ENCODE data around the gene NFASC.
A peak's percentile ranks its signal among the peaks of the same experiment; 100 is the strongest.

NFASC gene

DNA sequence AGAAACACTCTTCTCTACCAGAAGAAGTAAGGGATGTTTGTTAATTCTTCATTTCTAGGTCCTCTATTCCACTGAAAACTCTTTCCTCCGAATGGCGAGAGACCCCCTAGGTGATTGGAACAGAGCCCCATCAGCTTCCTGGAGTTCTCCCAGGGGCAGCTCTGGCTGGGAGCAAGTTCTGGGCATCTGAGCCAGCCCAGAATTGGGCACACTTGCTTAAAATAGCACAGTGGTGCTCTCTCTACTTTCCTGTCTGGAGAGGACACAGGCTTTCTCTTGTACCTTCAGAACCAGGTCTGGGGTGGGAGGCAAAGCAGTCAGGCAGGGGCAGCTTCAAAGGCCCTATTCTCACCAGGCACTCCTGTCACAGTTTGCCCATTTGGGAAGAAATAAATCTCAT lies 89.2 kb downstream of the NFASC start:
- DNase-seq (ENCODE audit: low read depth), result no peak

DNA sequence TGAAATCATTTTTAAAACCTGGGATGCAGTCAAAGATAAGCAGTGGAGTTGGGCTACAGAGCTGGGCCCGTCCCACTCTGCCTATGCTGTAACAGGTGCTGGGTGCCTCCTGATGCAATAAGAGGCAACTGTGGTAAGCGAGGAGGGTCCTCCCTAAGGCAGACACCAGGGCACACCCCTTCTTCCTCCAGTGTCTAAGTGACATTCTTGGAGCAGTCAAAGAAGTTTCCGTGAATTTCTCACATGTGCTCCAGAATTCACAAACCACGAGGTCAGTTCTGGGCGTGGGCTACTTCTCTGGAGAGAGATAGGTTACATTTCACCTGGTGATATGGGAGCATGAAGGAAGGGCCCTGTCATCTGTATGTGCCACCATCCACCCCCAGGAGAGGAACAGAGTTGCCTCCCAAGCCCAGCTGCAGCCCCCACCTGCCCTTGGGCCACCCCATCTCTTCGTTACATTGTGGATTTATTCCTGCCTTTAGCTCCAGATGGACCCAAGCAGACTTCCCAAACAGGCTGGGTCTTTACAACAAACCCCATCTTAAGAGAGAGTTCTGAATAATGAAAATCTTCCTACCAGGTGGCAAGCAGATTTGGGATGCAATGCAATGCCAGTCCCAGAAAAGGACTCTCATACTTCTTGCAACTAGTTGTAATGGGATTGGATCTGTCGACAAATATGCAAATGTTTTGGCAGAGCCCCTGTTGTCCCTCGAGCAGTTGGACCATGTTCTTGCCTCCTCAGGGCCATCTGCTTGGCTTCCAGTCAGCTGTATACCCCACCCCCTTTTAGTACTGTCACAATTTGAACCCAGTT lies 89.9 kb downstream of the NFASC start:
- no peak for DNase-seq (ENCODE audit: low read depth)

DNA sequence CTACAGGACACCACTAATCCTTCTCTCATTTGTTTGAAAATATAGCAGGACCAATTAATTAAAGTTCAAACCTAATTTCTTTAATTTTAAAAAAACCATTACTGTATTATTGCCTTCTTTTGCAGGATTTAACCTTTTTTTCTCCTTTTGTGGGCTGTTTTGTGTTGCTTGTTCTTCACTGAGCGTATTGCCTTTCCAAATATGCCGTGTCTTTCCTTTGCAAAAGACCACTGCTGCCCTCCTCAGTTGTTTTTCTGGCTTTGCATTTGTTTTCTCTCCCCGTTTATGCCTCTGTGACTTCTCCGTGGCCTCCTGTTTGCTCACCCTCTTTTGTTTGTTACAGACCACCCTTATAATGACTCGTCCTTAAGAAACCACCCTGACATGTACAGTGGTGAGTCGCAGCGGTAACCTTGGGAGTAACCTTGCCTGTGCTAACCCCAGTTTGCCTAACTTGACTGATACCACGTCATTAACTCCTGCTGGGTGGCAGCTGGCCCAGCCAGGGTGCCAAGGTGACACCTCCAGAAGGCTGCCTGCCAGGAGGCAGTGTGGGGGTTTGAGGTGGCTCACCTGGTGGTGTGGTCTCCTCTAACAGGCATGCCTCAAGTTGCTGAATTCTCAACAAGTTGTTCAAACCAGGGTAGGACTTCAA lies 91.2 kb downstream of the NFASC start:
- DNase-seq (ENCODE audit: low read depth), result no peak

DNA sequence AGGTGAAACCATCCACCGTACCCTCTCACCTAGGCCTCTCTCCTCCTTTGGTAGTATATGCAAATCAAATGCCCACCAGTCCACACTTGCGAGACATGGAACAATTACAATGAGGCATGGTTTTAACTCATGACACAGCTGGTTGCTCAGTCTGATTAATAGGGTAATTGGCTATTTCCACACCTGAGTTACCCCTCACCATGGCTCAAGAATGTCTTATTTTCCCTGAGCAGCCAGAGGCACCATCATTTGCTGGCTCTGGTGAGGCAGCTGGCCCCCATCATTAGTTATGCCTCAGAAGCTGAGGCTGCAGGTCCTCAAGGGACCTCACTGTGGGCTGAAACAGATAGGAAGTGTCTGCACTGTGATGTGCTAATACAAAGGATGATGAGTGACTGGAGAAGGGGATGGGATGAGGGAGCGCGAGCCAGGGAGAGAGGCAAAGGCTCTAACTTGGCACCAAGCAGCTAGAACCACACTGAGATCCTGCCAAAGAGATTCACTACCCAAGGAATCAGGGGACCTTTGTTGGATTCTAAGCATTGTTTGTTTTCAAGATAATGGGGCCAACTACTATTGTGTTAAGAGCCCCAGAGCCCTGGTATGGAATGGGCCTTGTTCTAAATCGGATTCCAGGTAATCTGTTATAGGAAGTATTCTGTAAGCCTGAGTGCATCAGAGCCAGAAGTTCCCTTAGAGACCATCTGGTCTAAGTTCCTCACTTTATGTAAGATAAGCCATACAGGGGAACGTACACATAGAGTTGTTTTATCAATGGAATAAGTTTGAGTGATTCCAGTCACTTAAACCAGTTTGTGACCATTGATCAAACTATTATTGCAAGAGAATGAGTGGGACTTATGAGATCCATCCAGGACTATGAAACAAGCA lies 92.3 kb downstream of the NFASC start:
- DNase-seq (ENCODE audit: low read depth), result no peak

DNA sequence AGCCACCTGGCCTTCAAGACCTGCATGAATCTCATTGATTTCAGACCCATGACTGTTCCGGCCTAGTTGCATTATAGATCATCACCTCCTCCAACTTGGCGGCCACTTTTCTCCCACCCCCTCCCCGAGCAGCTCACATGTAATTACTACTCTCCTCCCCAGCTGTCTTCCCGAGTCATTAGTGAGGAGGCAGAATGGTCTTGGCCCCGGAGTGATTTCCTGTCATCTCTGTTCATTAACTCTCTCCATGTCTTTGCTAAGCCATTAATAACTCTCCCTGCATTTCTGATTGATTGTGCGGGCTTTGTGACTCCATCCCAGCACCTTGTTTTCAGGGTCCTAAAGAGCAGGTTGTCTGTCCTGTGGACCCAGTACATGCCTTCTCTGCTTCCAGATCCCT lies 96.8 kb downstream of the NFASC start:
- no peak for DNase-seq (ENCODE audit: low read depth)

DNA sequence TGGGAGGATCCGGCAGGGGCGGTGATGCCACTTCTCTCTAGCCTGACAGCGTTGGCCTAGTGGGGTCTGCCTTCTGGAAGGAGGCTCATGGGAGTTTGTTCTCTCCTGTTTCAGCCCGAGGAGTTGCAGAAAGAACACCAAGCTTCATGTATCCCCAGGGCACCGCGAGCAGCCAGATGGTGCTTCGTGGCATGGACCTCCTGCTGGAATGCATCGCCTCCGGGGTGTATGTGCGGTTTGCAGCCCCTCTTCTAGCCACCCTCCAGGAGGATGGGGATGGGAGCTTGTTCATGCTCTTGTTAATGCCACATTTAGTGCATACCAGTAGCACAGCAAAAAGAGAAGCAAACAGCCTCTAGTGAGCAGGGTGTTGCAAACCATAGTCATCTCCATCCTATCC lies 97.5 kb downstream of the NFASC start:
- DNase-seq (ENCODE audit: low read depth), result no peak

DNA sequence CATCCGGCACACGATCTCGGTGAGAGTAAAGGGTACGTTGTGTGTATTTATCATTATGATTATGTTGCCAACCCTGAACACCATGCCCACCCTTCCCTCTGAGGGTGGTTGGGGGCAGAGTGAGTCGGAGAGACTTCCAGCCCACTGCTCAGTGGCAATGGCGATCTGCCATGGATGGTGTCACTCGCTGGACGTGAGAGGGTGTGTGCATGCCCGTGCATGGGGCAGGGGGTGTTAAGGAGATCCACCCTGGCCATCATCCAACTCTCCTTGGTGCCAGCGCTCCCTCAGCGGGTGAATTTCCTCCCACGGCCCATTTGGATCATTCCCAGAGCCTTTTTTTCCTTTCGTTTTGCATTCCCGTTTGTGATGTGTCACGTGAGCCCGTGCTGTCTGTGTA lies 98.3 kb downstream of the NFASC start:
- no peak for DNase-seq (ENCODE audit: low read depth)

DNA sequence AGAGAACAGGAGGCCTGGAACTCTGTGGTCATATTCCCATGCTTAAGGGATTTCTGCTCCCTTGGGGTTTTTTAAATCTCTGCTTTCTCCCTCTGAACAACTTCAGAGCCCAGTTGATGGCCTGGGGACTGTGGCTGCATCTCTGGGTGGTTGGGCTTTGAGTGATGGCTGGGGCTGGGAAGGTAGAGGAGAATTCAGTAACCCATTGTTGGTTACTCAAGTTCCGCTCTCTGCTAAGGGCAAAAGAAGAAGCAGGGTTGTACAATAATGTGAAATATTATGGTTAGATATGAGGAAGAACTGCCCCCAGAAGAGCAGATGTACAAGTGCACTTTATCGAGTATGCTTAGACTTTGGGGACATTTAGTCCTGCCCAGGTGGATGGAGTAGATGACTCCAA lies 100.3 kb downstream of the NFASC start:
- no peak for DNase-seq (ENCODE audit: low read depth)

DNA sequence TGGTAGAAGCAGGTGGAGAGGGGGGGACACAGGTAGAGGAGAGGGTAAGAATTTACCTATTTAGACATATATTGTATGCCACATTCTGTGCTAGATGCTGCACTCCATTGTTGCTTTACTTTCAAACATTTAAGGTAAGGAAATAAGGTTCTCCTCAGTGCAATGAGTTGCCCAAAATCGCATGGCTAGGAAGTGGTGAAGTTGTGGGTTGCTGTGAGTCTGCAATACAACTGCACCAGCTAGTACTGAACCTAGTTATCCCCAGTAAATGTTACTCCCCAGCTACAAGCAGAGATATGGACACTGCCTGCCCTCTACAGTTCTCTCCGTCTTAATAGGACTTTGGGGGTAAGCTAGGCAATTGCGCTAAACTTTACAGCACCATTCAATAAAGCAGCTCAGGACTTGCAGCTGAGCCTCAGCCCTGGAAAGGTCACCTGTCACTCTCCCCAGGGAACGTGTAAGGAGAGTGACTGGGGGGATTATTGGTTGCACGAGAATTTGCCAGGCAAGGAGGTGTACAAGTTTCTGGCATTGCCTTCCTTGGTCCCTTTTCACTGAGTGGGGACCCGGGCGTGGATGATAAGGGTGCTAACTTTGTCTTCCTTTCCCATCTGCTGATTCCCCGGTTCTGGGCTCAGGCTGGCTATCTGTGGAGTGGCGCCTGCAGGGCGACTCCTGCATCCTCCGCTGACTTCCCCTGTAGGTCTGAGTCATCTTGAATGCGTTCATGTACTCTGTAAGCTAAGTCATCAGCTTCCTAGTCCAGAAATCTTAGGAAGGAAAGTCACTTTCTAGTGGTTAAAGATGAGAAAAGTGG lies 101.1 kb downstream of the NFASC start:
- no peak for DNase-seq (ENCODE audit: low read depth)

DNA sequence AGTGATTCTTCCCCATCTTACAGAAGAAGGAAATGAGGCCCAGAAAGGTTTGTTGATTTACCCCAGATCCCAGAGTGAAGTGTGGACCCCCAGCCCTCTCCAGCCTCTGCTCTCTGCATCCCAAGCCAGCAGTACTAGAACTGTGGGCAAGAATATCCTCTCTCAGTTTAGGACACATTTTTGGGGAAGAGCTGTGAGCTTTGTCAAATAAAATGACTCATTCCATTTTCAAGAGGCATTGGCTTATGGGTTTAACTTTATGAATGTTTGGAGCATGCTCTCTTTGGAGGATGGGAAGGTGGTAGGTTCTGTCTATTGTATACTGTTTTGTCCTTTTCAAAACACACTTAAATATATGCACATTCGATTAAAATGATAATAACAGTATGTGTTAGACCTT lies 101.8 kb downstream of the NFASC start:
- no peak for DNase-seq (ENCODE audit: low read depth)

DNA sequence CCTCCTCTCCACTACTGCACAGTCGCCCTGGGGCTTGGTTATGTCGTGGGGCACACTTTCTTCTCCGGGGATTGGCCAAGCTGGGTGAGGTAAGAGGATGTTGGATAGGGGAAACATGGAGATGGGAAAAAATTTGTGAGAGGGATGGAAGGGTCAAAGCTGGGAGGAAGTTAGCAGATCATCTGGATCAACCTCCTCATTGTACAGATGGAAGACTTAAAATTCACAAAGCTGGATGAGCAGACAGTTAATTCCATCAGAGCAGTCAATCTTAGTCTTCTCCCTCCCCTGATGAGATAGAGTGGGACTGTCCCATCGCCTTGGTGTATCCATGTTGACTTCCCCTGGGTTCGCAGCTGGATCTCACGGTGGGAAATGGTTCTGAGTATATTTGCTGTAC lies 102.8 kb downstream of the NFASC start:
- DNase-seq (ENCODE audit: low read depth), result no peak

DNA sequence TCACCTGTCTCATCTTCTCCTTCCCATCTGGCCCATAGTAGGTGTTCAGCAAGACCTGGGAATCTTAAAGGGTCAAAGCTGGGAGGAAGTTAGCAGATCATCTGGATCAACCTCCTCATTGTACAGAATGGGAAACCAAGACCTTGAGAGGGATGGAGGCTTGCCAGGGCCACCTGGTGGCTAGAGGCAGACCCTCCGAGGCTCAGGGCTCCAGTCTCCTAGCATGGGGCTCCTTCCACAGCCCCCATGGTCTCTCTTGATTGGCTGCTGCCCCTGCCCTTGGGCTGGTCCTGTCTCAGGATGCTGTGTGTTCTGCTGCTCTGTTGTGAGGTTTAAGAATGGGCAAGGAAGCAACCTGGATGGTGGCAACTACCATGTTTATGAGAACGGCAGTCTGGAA lies 103.7 kb downstream of the NFASC start:
- DNase-seq (ENCODE audit: low read depth), result no peak

DNA sequence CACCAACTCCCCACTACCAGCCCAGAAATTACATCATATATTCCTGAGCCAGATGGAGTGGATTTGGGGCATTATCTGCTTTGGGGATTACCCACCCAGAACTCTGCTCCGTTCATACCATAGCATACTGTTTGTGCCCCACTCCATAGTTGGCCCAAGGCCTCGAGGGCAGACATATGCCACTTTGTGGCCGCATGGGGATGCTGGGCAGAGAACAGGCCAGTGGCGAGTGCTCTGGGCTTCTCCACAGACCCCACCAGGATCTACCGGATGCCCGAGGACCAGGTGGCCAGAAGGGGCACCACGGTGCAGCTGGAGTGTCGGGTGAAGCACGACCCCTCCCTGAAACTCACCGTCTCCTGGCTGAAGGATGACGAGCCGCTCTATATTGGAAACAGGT lies 104.4 kb downstream of the NFASC start:
- DNase-seq (ENCODE audit: low read depth), result no peak

DNA sequence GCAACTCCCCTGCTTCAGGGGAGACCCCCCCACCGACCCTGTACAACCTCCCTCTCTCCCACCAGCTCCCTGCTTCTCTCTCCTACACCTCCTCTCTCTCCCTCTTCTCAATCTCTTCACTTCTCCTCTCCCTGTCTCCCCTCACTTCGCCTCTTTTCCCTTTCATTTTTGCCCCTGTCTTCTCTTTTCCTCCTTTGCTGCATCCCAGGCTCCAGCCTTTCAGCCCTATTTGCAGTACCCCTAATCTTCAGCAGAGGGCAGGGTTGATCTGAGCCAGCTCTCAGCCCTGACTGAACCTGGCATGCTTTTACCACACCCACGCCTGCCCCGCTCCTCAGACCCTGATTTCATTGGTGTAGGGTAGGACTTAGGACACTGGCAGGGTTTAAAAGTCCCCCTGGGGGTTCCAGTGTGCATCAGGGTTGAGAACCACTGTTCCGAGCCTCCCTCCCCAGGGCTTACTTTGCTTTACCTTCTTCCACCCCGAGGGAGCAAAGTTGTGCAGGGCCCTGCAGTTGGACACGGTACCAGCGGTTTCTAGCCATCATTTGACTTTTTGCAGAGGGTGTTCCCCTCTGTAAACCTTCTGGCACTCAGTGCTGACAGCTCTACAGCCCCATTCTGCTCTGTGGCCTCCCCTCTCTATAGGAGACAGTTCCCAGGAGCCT lies 105.0 kb downstream of the NFASC start:
- peak; percentile 41 for DNase-seq (ENCODE audit: low read depth)

DNA sequence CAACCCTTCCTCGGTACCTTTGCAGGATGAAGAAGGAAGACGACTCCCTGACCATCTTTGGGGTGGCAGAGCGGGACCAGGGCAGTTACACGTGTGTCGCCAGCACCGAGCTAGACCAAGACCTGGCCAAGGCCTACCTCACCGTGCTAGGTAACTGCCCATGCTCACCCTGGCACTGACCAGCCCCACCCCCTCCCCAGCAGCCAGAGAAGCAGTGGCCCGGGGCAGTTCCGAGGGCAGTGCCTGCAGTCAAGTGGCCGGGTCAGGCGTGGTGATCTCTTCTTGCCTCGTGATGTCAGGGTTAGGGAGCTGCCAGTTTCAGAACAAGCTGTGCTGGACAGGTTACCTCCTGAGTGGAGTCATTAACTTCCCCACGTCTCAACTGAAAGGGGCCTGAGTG lies 106.0 kb downstream of the NFASC start:
- no peak for DNase-seq (ENCODE audit: low read depth)

DNA sequence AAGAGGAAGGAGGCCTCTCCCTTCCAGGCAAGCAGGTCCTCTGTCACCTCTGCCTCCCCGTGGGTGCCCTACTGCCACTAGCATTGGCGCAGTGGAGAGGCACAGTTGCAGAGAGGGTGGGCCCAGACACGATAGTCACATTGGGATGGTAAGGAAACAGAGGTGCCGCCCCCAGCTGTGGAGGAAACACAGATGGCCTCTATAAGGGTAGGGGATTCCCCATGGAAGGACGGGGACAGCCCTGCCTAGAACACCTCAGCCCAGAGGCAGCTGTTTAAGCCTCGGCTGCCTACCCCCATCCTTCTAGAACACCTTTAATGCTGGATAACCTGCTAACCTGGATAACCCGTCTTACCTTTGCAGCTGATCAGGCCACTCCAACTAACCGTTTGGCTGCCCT lies 106.7 kb downstream of the NFASC start:
- no peak for DNase-seq (ENCODE audit: low read depth)

DNA sequence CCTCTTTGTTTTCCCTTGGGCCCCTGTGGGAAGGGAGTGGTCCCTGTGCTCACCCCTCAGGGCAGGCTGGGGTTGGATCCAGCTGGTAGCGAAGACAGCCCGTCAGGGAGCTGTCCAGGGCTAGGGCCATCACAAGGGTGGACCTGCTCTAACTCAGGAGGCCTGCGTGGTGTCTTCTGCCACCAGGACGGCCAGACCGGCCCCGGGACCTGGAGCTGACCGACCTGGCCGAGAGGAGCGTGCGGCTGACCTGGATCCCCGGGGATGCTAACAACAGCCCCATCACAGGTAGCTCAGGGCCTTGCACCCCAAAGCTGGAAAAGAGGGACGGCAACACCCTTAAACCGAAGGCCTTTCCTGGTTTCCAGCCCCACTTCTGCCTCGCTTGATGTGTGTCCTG lies 108.1 kb downstream of the NFASC start:
- no peak for DNase-seq (ENCODE audit: low read depth)

DNA sequence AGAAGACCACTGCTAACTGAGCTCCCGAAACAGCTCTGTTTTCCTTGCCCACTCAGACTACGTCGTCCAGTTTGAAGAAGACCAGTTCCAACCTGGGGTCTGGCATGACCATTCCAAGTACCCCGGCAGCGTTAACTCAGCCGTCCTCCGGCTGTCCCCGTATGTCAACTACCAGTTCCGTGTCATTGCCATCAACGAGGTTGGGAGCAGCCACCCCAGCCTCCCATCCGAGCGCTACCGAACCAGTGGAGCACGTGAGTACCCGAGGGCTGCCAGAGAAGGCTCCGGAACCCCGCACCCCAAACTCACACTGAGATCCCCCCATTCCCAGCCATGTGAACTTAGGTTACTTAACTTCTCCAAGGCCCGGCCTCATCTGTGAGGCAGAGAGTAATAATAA lies 108.6 kb downstream of the NFASC start:
- DNase-seq (ENCODE audit: low read depth), result no peak

DNA sequence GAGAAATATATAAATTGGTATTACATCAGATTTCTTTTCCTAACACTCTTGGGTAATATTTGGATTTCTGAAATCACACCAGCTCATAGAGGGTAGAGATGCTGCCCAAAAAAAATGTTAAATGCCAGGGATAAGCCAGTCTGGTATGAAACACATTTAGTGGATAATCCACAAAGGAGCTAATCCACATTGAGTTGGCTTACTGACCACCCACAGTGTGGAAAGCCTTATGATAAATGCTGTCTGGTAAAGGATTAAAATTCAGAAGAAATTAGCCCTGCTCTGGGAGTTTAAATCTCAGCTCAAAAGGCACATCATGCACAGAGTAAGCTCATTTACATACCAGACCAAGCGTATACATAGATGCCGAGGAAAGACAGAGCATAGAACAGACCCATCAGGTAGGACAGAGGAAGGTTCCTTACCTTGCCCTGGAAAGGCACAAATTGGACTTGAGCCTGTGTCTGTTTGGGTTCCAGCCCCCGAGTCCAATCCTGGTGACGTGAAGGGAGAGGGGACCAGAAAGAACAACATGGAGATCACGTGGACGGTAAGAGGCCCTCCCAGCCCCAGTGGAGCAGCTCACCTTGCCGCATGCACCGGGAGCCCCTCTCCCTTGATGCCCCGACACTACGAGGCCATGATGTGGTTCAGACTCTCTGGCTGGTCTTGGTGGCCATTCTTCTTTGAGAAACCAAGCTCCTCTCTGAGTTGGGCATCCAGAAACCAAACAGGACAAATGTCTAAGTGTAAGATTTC lies 109.4 kb downstream of the NFASC start:
- no peak for DNase-seq (ENCODE audit: low read depth)

DNA sequence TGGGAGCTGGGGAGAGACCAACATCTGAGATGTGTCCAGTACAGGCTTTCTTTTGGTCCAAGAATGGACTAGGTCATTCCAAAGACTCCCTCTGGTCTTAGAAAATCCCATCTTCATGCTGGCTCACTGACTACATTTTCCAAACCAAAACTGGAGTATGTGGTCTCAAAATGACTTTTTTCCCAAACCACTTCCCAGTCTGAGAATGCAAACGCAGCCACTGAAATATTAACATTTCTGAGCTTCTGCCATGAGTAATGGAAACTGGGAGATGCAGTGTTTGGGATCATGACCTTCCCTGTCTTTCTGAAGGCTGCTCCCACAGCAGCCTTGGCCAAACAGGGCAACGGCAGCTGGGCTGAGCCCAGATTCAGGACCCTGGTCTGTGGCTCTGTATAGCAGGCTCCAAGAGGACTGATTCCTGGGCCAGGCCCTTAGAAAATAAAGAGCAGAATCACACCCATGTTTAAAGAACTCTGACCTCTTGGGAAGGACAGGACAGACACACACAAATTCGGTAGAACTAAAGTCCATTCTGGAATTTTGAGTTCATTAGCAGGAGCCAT lies 110.3 kb downstream of the NFASC start:
- no peak for DNase-seq (ENCODE audit: low read depth)
